ENCODE data around the gene IQCH.

- TF ChIP-seq EZH2 (IDR thresholded peaks at IDR 0.05; ENCODE audit: insufficient read depth, poor library complexity, severe bottlenecking), result no peak
- TF ChIP-seq EZH2phosphoT487 (IDR thresholded peaks at IDR 0.05; ENCODE audit: insufficient read depth, low read depth), result no peak
Observed at GRCh38 chr15:67251318-67251717, 3.3 kb upstream of the IQCH start.
